HTR-8/SVneo (cell line): ENCODE measurements around the gene IL3.
A peak's percentile ranks its signal among the peaks of the same experiment; 100 is the strongest.

Source experiments
- DNase-seq: peaks from one replicate; pipeline ENCODE4 v3.0.0; 2011; ENCODE audit warnings: low spot score, mixed read lengths; ENCODE audit not compliant: insufficient read length
- FAIRE-seq: peaks from 2 replicates; lab custom pipeline; 2011; peaks lifted over from hg19 to GRCh38; lab: Jason Lieb, UNC

The IL3 gene

GRCh38 chr5:132086277-132086794, 25.9 kb downstream of the IL3 start:
- peak; percentile 4 for FAIRE-seq
- DNase-seq = peak; percentile 84

GRCh38 chr5:132087176-132087575, 26.7 kb downstream of the IL3 start:
- FAIRE-seq = no peak
- DNase-seq = no peak

GRCh38 chr5:132087661-132088060, 27.2 kb downstream of the IL3 start:
- FAIRE-seq (no peak), DNase-seq (no peak)

- no peak for FAIRE-seq
- DNase-seq = no peak
These were observed 28.9 kb downstream of the IL3 start for GRCh38 chr5:132089363-132089762.

- DNase-seq (peak; percentile 66), FAIRE-seq (peak; percentile 67)
These were observed 29.7 kb downstream of the IL3 start for GRCh38 chr5:132090107-132090506.

- no peak for FAIRE-seq
- DNase-seq = no peak
These were observed 32.8 kb downstream of the IL3 start for GRCh38 chr5:132093271-132093670.

GRCh38 chr5:132094393-132095076, 34.1 kb downstream of the IL3 start:
- DNase-seq (peak; percentile 53), FAIRE-seq (peak; percentile 26)

- DNase-seq = no peak
- FAIRE-seq = no peak
These were observed 34.6 kb downstream of the IL3 start for GRCh38 chr5:132095077-132095410.

GRCh38 chr5:132095424-132095972, 35.0 kb downstream of the IL3 start:
- no peak for FAIRE-seq
- DNase-seq = no peak

GRCh38 chr5:132096904-132097303, 36.4 kb downstream of the IL3 start:
- FAIRE-seq = no peak
- no peak for DNase-seq

GRCh38 chr5:132098151-132098594, 37.7 kb downstream of the IL3 start:
- DNase-seq (no peak), FAIRE-seq (no peak)

- FAIRE-seq = no peak
- no peak for DNase-seq
These were observed 38.2 kb downstream of the IL3 start for GRCh38 chr5:132098621-132099020.

GRCh38 chr5:132099076-132099748, 38.8 kb downstream of the IL3 start:
- FAIRE-seq = no peak

GRCh38 chr5:132099905-132100304, 39.5 kb downstream of the IL3 start:
- DNase-seq (no peak), FAIRE-seq (no peak)

More at GRCh38 chr5:132099076-132099748, 38.8 kb downstream of the IL3 start:
- DNase-seq = no peak

- DNase-seq (no peak), FAIRE-seq (no peak)
These were observed 40.3 kb downstream of the IL3 start for GRCh38 chr5:132100672-132101261.

GRCh38 chr5:132101385-132101880, 41.0 kb downstream of the IL3 start:
- no peak for FAIRE-seq

GRCh38 chr5:132102101-132102701, 41.7 kb downstream of the IL3 start:
- FAIRE-seq = no peak
- no peak for DNase-seq

More at GRCh38 chr5:132101385-132101880, 41.0 kb downstream of the IL3 start:
- no peak for DNase-seq

GRCh38 chr5:132102944-132103331, 42.5 kb downstream of the IL3 start:
- FAIRE-seq (no peak), DNase-seq (no peak)

GRCh38 chr5:132103332-132103951, 43.0 kb downstream of the IL3 start:
- DNase-seq (peak; percentile 80), FAIRE-seq (no peak)

- no peak for FAIRE-seq
- no peak for DNase-seq
These were observed 43.5 kb downstream of the IL3 start for GRCh38 chr5:132103969-132104391.
